ENCODE results near the gene ZCCHC7.

Gene ZCCHC7

DNA sequence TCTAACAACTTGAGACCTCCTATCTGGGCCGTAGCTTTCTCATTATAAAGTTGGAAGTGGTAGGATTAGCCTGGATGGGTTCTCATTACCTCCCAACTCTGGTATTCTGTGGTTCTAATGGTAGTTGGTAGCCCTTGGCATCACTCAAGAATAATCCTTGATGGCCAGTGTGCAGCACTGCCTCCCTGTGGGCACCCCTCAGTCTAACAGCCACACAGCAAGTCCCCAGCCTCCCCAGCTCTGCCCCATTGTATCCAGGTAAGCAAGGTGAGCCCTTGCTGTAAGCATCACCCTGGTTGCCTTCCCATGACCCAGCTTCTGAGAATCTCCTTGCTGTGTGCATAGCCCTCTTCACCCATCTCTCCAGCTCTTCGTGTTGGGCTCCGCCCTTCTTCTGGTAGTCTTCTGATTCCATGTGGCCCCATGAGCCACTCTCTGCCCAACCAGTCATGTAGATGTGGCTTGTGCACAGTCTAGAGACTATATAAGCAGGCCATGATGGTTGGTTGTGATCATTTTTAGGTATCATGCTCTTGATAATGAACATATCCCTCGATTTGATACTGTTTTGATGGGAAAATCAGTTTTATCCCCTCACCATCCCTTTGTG lies 244.5 kb downstream of the ZCCHC7 start:
- H3K23ac ChIP-seq (ENCODE audit: low read length), result no peak overlapping the region
- no peak overlapping the region for H3K14ac ChIP-seq (ENCODE audit: low read length)
- no peak overlapping the region for H3K4me3 ChIP-seq (ENCODE audit: low read depth, low read length)
- no peak overlapping the region for H2BK5ac ChIP-seq (ENCODE audit: low read depth, low read length, poor library complexity)
- no peak overlapping the region for H3K4ac ChIP-seq (ENCODE audit: low read depth, low read length)
- no peak overlapping the region for H3K9ac ChIP-seq (ENCODE audit: low read length)
- H2AK5ac ChIP-seq (ENCODE audit: low read length), result no peak overlapping the region
- H3K4me1 ChIP-seq (ENCODE audit: control insufficient read depth in 1 of 2, insufficient read depth in 2 of 2, low read length in 2 of 2), result no peaks in the 10 kb centered on the region
- no peak overlapping the region for H2BK12ac ChIP-seq (ENCODE audit: low read length)
- H3K4me2 ChIP-seq (ENCODE audit: low read length), result no peak overlapping the region
- no peak for DNase-seq
- peaks cover 3% of the 10 kb centered on the region for H3K9me3 ChIP-seq (ENCODE audit: insufficient read depth, low read depth, low read length)
- no peak overlapping the region for H2BK120ac ChIP-seq (ENCODE audit: insufficient read depth, low read length, poor library complexity)
- H4K8ac ChIP-seq (ENCODE audit: low read depth, low read length), result no peak overlapping the region
- no peak overlapping the region for H4K12ac ChIP-seq (ENCODE audit: low read depth, low read length)
- no peak overlapping the region for H3K27ac ChIP-seq (ENCODE audit: low read depth, low read length)
- H3K79me1 ChIP-seq (ENCODE audit: low read length), result no peaks in the 10 kb centered on the region
- H3K27me3 ChIP-seq (ENCODE audit: insufficient read depth, low read length), result no peaks in the 10 kb centered on the region
- WGBS (ENCODE audit: extremely low coverage, insufficient coverage, insufficient read length), result no CpG with 5 or more reads among the region's 4 CpGs
- no peak overlapping the region for H3K18ac ChIP-seq (ENCODE audit: low read length)
- H2AFZ ChIP-seq (ENCODE audit: insufficient read depth, low read length, poor library complexity), result no peak overlapping the region
- H4K91ac ChIP-seq (ENCODE audit: low read depth, low read length), result no peak overlapping the region
- no peaks in the 10 kb centered on the region for H3K79me2 ChIP-seq (ENCODE audit: control insufficient read depth, insufficient read depth, low read length, poor library complexity)
- no peaks in the 10 kb centered on the region for H3K36me3 ChIP-seq (ENCODE audit: control insufficient read depth in 1 of 2, insufficient read depth in 2 of 2, low read length in 2 of 2)

DNA sequence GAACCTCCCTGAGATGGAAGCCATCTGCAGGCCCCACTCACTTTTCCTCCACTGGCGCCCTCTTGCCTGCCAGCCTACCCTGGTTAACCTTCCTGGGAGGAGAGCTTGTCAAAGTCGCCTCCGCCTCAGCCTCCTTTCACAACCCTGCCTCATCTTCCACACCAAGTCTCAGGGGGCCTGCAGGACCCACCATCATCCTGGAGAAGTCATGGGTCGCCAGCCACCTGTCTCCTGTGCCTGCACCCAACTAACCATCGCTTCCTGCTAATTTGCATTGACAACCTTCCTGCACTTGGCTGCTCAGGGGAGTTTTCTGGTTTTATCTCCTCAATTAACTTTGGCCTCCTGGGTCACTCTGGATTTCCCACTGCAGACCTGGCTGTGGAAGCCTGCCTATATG lies 249.3 kb downstream of the ZCCHC7 start:
- Histone ChIP-seq H4K8ac (ENCODE audit: low read depth, low read length) (no peak overlapping the region), H3K18ac (ENCODE audit: low read length) (no peak overlapping the region), H3K27ac (ENCODE audit: low read depth, low read length) (no peak overlapping the region), H2BK120ac (ENCODE audit: insufficient read depth, low read length, poor library complexity) (no peak overlapping the region), H3K14ac (ENCODE audit: low read length) (no peak overlapping the region), H2BK5ac (ENCODE audit: low read depth, low read length, poor library complexity) (no peak overlapping the region), H3K79me2 (ENCODE audit: control insufficient read depth, insufficient read depth, low read length, poor library complexity) (no peaks in the 10 kb centered on the region), H3K9ac (ENCODE audit: low read length) (no peak overlapping the region), H3K36me3 (ENCODE audit: control insufficient read depth in 1 of 2, insufficient read depth in 2 of 2, low read length in 2 of 2) (no peaks in the 10 kb centered on the region), H3K27me3 (ENCODE audit: insufficient read depth, low read length) (no peaks in the 10 kb centered on the region), H3K79me1 (ENCODE audit: low read length) (no peaks in the 10 kb centered on the region), H4K91ac (ENCODE audit: low read depth, low read length) (no peak overlapping the region), H3K4me3 (ENCODE audit: low read depth, low read length) (no peak overlapping the region), H3K9me3 (ENCODE audit: insufficient read depth, low read depth, low read length) (peaks cover 3% of the 10 kb centered on the region), H3K4me2 (ENCODE audit: low read length) (no peak overlapping the region), H3K4ac (ENCODE audit: low read depth, low read length) (no peak overlapping the region), H4K12ac (ENCODE audit: low read depth, low read length) (no peak overlapping the region), H3K4me1 (ENCODE audit: control insufficient read depth in 1 of 2, insufficient read depth in 2 of 2, low read length in 2 of 2) (peaks cover 0 to 4% of the 10 kb centered on the region in 2 experiments), H2AK5ac (ENCODE audit: low read length) (no peak overlapping the region), H2BK12ac (ENCODE audit: low read length) (no peak overlapping the region), H3K23ac (ENCODE audit: low read length) (no peak overlapping the region), H2AFZ (ENCODE audit: insufficient read depth, low read length, poor library complexity) (no peak overlapping the region)
- DNase-seq, result no peak
- no CpG with 5 or more reads among the region's 5 CpGs for WGBS (ENCODE audit: extremely low coverage, insufficient coverage, insufficient read length)

DNA sequence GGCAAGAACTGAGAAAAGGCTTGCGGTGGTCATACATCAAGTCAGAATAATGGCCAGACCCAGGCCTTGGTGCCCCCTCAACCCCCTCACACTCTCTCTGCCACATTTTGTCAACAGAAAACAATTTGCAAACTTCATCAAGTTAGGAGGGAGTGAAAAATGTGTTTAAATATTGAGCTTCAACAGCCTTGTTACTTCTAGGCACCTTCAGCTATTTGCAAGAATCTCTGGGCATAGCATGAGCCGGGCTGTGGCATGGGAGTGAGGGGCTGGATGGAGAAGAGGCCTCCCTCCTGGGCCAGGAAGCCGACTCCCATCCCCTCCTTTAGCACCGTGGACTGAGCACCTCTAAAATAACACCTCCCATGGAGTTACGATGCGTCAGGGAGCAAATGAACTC lies 249.9 kb downstream of the ZCCHC7 start:
- H3K23ac ChIP-seq (ENCODE audit: low read length), result no peak overlapping the region
- no peak overlapping the region for H3K4me2 ChIP-seq (ENCODE audit: low read length)
- no peak overlapping the region for H2AK5ac ChIP-seq (ENCODE audit: low read length)
- H2BK12ac ChIP-seq (ENCODE audit: low read length), result no peak overlapping the region
- H2BK5ac ChIP-seq (ENCODE audit: low read depth, low read length, poor library complexity), result no peak overlapping the region
- H3K4me3 ChIP-seq (ENCODE audit: low read depth, low read length), result no peak overlapping the region
- no peak overlapping the region for H4K8ac ChIP-seq (ENCODE audit: low read depth, low read length)
- H3K27me3 ChIP-seq (ENCODE audit: insufficient read depth, low read length), result no peaks in the 10 kb centered on the region
- no peak overlapping the region for H3K18ac ChIP-seq (ENCODE audit: low read length)
- no peak overlapping the region for H3K27ac ChIP-seq (ENCODE audit: low read depth, low read length)
- no peak overlapping the region for H2BK120ac ChIP-seq (ENCODE audit: insufficient read depth, low read length, poor library complexity)
- H3K79me1 ChIP-seq (ENCODE audit: low read length), result no peaks in the 10 kb centered on the region
- DNase-seq, result no peak
- no peak overlapping the region for H4K91ac ChIP-seq (ENCODE audit: low read depth, low read length)
- no peaks in the 10 kb centered on the region for H3K79me2 ChIP-seq (ENCODE audit: control insufficient read depth, insufficient read depth, low read length, poor library complexity)
- peaks cover 0 to 4% of the 10 kb centered on the region in 2 experiments for H3K4me1 ChIP-seq (ENCODE audit: control insufficient read depth in 1 of 2, insufficient read depth in 2 of 2, low read length in 2 of 2)
- no peak overlapping the region for H3K9ac ChIP-seq (ENCODE audit: low read length)
- peaks cover 3% of the 10 kb centered on the region for H3K9me3 ChIP-seq (ENCODE audit: insufficient read depth, low read depth, low read length)
- H2AFZ ChIP-seq (ENCODE audit: insufficient read depth, low read length, poor library complexity), result no peak overlapping the region
- no peaks in the 10 kb centered on the region for H3K36me3 ChIP-seq (ENCODE audit: control insufficient read depth in 1 of 2, insufficient read depth in 2 of 2, low read length in 2 of 2)
- H3K4ac ChIP-seq (ENCODE audit: low read depth, low read length), result no peak overlapping the region
- no CpG with 5 or more reads among the region's 6 CpGs for WGBS (ENCODE audit: extremely low coverage, insufficient coverage, insufficient read length)
- no peak overlapping the region for H4K12ac ChIP-seq (ENCODE audit: low read depth, low read length)
- no peak overlapping the region for H3K14ac ChIP-seq (ENCODE audit: low read length)

DNA sequence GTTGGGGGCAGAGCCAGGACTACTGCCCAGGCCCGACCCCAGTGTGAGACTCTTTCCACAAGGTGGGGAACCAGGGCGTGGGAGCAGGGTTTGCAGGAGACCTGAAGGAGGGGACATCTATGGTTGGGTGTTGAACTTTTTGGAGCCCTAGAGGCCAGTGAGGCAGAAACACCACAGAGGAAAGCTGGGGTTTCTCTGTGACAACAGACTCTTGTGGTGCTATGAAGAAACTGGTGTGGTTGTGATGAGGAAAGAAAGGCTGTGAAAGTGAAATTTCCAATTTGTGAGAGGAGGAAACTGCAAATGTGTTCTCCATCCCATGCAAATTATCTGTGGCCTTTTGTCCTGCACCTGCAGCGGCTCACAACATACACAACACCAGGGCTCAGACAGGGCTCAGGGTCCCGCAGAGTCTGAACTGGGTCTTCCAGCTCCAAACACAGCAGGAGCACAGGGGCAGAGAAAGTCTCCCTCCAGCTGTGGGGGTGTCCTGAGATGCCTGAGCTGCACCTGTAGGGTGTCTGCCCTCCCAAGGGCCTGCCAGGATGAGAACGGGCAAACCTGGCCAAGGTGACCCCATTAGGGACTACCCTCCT lies 250.7 kb downstream of the ZCCHC7 start:
- H4K91ac ChIP-seq (ENCODE audit: low read depth, low read length), result no peak overlapping the region
- H3K9ac ChIP-seq (ENCODE audit: low read length), result no peak overlapping the region
- H4K8ac ChIP-seq (ENCODE audit: low read depth, low read length), result no peak overlapping the region
- H3K4me3 ChIP-seq (ENCODE audit: low read depth, low read length), result no peak overlapping the region
- no peaks in the 10 kb centered on the region for H3K79me1 ChIP-seq (ENCODE audit: low read length)
- no peak for DNase-seq
- H3K36me3 ChIP-seq (ENCODE audit: control insufficient read depth in 1 of 2, insufficient read depth in 2 of 2, low read length in 2 of 2), result no peaks in the 10 kb centered on the region
- H3K79me2 ChIP-seq (ENCODE audit: control insufficient read depth, insufficient read depth, low read length, poor library complexity), result no peaks in the 10 kb centered on the region
- no peak overlapping the region for H3K27ac ChIP-seq (ENCODE audit: low read depth, low read length)
- no peak overlapping the region for H2BK5ac ChIP-seq (ENCODE audit: low read depth, low read length, poor library complexity)
- no peaks in the 10 kb centered on the region for H3K27me3 ChIP-seq (ENCODE audit: insufficient read depth, low read length)
- no peak overlapping the region for H3K14ac ChIP-seq (ENCODE audit: low read length)
- H2AFZ ChIP-seq (ENCODE audit: insufficient read depth, low read length, poor library complexity), result no peak overlapping the region
- H3K9me3 ChIP-seq (ENCODE audit: insufficient read depth, low read depth, low read length), result peaks cover 3% of the 10 kb centered on the region
- no peak overlapping the region for H3K4me2 ChIP-seq (ENCODE audit: low read length)
- H2BK120ac ChIP-seq (ENCODE audit: insufficient read depth, low read length, poor library complexity), result no peak overlapping the region
- H4K12ac ChIP-seq (ENCODE audit: low read depth, low read length), result no peak overlapping the region
- H2BK12ac ChIP-seq (ENCODE audit: low read length), result no peak overlapping the region
- no peak overlapping the region for H3K4ac ChIP-seq (ENCODE audit: low read depth, low read length)
- peaks cover 0 to 4% of the 10 kb centered on the region in 2 experiments for H3K4me1 ChIP-seq (ENCODE audit: control insufficient read depth in 1 of 2, insufficient read depth in 2 of 2, low read length in 2 of 2)
- no peak overlapping the region for H3K23ac ChIP-seq (ENCODE audit: low read length)
- no peak overlapping the region for H2AK5ac ChIP-seq (ENCODE audit: low read length)
- H3K18ac ChIP-seq (ENCODE audit: low read length), result no peak overlapping the region
- no CpG with 5 or more reads among the region's 5 CpGs for WGBS (ENCODE audit: extremely low coverage, insufficient coverage, insufficient read length)

Data from trophoblast cell (in vitro differentiated cells and primary cell).